T-helper 1 cell treated with Interleukin-12 subunit alpha and Interleukin-12 subunit beta and Interleukin-4 antibody, amounts not matched to agents 30 μg/mL and 1 μg/mL, for 36 hours (primary cell): ENCODE results near the gene GPT2.

Source experiments
- H3K27ac Mint-ChIP-seq: one replicate; pipeline ENCODE4 v1.8.0; 2021; ENCODE audit warnings: mild to moderate bottlenecking, mixed read lengths
- H3K27me3 Mint-ChIP-seq: one replicate; pipeline ENCODE4 v1.8.0; 2021; ENCODE audit warnings: low read depth, mixed read lengths
- H3K36me3 Mint-ChIP-seq: one replicate; pipeline ENCODE4 v1.8.0; 2021; ENCODE audit warnings: low read depth, mixed read lengths
- H3K4me1 Mint-ChIP-seq: one replicate; pipeline ENCODE4 v1.8.0; 2021; ENCODE audit warnings: low read depth, mixed read lengths
- H3K4me3 Mint-ChIP-seq: one replicate; pipeline ENCODE4 v1.8.0; 2021; ENCODE audit warnings: mild to moderate bottlenecking, moderate library complexity, mixed read lengths
- H3K9me3 Mint-ChIP-seq: one replicate; pipeline ENCODE4 v1.8.0; 2021; ENCODE audit warnings: mixed read lengths

The GPT2 gene

DNA sequence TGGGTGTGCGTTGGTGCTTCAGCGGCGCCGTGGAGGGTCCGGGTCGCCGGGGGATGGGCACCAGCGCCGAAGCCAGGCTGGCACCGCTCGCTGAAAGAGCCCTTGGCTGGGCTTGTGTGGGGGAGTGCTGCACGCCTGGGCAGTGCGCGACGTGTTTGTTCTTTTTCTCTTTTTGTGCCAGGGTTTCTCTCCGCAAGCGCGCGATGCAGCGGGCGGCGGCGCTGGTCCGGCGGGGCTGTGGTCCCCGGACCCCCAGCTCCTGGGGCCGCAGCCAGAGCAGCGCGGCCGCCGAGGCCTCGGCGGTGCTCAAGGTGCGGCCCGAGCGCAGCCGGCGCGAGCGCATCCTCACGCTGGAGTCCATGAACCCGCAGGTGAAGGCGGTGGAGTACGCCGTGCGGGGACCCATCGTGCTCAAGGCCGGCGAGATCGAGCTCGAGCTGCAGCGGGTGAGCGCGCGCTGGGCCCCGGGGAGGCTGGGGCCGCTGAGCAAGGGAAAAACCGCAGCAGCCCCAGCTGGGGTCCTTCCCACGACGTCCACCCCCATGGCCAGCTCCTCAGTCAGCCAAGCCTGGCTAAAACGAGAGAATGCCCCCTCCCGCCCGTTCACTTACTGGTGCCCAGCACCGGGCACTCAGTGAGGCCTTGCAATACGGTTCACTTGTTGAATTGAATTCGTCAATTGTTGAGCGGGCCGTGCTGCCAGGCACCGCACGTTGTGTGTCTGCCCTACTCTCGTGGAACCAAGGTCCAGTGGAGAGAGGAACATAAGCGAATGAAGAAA, 541 bp downstream of the GPT2 start:
- Mint-ChIP-seq H3K27me3 (peaks cover 22% of the 10 kb centered on the region), H3K27ac (peak overlapping the region; percentile 47), H3K9me3 (no peaks in the 10 kb centered on the region), H3K4me3 (peak overlapping the region; percentile 83), H3K4me1 (peaks cover 18% of the 10 kb centered on the region), H3K36me3 (no peaks in the 10 kb centered on the region)

DNA sequence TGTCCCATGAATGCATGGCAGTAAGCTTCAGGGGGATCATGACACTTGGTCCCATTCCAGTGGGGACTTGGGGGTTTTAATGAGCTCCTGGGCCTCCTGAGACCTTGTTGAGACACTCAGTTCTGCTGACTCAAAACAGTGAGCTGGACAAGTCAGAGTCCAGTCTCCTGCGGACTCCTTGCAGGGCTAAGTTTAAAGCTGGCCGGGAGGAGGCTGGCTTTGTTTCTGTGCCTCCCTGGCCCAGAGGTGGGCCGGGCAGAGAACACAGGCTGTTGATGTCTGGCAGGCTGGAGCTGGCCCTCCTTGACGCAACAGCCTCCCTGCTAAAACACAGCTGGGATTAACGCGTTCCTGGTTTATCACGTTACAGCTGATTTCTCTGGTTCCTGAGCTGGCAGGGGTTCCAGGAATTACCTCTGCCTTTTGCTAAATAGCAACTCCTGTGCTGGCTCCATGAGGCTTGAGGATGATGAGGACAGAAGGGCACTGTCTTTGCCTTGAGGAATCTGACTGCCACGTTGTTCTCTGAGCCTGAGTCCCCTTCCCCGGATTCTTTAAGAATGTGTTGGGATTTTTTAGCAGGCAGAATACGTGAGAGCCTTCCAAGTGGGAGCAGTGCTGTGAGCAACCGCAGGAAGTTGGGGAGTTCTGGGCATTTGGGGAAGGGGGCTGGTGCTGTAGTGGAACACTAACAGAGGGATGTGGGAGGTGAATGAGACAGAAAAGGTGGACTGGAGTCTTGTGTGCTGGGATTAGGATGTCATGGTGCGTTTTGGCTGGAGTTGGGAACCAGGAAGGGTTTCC, 2.0 kb downstream of the GPT2 start:
- H3K4me3 Mint-ChIP-seq, result peak overlapping the region; percentile 83
- H3K27ac Mint-ChIP-seq, result no peak overlapping the region
- peaks cover 12% of the 10 kb centered on the region for H3K27me3 Mint-ChIP-seq

DNA sequence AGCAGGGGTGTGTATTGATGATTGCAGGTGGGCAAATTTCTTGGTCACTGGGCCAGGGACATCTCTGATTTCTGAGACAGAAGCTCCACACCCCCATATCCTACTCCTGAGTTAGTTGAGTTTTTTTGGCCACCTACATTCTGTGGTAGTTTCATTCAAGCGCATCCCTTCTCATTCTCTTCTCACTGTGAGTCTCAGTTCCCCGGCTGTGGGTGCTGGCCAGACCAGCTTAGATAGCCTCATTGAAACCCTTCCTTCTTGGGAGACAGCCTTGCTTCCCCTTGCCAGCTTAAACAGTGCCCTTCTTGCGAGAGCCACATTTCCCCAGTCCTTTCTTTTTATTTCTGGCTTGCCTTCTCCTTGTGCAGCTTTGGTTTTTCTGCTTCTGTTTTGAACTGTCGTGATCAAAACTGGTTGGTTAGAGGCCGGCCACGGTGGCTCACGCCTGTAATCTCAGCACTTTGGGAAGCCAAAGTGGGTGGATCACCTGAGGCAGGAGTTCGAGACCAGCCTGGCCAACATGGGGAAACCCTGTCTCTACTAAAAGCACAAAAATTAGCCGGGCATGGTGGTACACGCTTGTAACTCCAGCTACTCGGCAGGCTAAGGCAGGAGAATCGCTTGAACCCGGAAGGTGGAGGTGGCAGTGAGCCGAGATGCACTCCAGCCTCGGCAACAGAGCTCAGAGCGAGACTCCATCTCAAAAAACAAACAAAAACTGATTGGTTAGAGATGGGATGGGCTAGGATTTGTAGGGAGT, 2.8 kb downstream of the GPT2 start:
- Mint-ChIP-seq H3K4me1 (peaks cover 18% of the 10 kb centered on the region), H3K27ac (no peak overlapping the region), H3K27me3 (peaks cover 12% of the 10 kb centered on the region), H3K36me3 (peaks cover under 1% of the 10 kb centered on the region), H3K4me3 (no peak overlapping the region), H3K9me3 (no peaks in the 10 kb centered on the region)

More for the DNA sequence above, 2.0 kb downstream of the GPT2 start:
- H3K4me1 Mint-ChIP-seq, result peaks cover 18% of the 10 kb centered on the region
- no peaks in the 10 kb centered on the region for H3K9me3 Mint-ChIP-seq
- no peaks in the 10 kb centered on the region for H3K36me3 Mint-ChIP-seq

DNA sequence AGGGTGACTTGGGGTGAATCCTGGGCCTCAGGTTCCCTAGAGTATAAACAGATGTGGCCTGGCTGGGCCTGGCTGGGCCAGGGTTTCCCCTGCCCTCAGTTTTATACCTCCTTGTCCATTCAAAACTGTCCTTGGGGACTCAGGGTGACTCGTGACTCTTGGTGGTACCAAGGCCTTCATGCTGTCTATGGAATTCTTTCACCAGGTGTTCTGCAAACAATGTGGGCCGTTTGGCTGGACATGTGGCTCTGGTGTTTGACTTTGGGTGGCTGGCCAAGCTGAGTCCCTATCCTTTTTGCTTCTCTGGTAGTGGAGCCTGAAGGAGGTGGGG, 3.3 kb downstream of the GPT2 start:
- Mint-ChIP-seq H3K4me1 (peaks cover 18% of the 10 kb centered on the region), H3K9me3 (no peaks in the 10 kb centered on the region), H3K36me3 (peaks cover 2% of the 10 kb centered on the region), H3K4me3 (no peak overlapping the region), H3K27me3 (peaks cover 8% of the 10 kb centered on the region), H3K27ac (no peak overlapping the region)

DNA sequence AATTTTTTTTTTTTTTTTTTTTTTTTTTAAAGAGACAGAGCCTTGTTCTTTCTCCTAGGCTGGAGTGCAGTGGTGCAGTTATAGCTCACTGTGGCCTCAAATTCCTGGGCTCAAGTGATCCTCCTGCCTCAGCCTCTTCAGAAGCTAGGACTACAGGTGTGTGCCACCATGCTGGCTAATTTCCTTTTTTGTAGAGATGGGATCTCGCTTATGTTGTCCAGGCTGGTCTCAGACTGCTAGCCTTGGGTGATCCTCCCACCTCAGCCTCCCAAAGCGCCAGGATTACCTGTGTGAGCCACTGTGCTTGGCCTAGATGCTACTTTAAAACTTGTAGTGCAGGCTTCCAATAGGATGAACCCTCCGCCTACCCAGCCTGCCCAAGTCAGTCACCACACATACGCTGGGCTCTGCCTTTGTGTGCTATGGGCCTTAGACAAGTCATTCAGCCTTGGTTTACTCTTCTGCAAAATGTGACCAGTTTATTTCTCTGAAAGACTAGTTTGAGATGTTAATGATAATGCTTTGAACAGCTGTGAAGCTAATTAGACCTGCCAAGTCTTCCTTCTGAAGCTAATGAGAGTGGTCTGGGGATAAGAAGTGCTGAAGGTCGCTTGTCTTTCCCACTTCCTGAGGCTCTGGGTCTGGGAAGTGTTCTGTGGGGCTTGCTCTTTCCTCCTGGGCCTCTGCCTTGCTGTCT, 5.2 kb downstream of the GPT2 start:
- Mint-ChIP-seq H3K36me3 (peaks cover 2% of the 10 kb centered on the region), H3K4me1 (peaks cover 12% of the 10 kb centered on the region), H3K4me3 (no peak overlapping the region), H3K9me3 (no peaks in the 10 kb centered on the region), H3K27ac (no peak overlapping the region), H3K27me3 (no peaks in the 10 kb centered on the region)

DNA sequence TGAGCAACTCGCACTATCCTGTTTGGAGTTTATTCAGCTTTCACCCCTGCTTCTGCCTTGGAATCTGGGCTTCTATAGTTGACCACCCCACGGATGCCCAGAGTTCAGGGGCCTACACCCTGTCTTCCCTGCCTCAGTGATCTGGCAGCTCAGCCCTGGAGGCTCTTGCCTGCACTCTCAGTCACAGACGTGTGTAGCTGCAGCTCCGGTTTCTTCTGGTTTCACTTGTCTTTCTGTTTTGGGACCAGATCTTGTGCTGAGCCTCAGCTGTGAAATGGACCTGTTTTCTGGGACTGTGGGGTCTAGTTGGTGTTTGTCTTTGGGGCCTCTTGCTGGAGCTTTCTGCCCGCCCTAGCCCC, 5.8 kb downstream of the GPT2 start:
- peaks cover 2% of the 10 kb centered on the region for H3K36me3 Mint-ChIP-seq
- no peaks in the 10 kb centered on the region for H3K9me3 Mint-ChIP-seq
- peaks cover 11% of the 10 kb centered on the region for H3K4me1 Mint-ChIP-seq
- no peaks in the 10 kb centered on the region for H3K27me3 Mint-ChIP-seq
- no peak overlapping the region for H3K27ac Mint-ChIP-seq
- H3K4me3 Mint-ChIP-seq, result no peak overlapping the region

DNA sequence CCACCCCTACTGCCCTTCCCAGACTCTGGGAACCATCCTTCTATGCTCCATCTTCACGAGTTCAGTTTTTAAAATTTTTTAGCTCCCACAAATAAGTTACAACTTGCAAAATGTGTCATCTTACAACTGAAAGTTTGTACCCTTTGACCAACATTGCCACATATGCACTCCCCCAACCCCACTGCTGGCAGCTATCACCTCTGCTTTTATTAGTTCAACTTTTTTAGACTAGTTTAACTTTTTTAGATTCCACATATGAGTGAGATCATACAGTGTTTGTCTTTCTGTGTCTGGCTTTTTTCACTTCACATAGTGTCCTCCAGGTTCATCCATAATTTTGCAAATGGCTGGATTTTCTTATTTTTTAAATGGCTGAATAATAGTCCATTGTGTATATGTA, 7.7 kb downstream of the GPT2 start:
- H3K36me3 Mint-ChIP-seq, result peaks cover 2% of the 10 kb centered on the region
- no peak overlapping the region for H3K27ac Mint-ChIP-seq
- H3K27me3 Mint-ChIP-seq, result no peaks in the 10 kb centered on the region
- no peaks in the 10 kb centered on the region for H3K9me3 Mint-ChIP-seq
- H3K4me1 Mint-ChIP-seq, result no peaks in the 10 kb centered on the region
- no peak overlapping the region for H3K4me3 Mint-ChIP-seq

DNA sequence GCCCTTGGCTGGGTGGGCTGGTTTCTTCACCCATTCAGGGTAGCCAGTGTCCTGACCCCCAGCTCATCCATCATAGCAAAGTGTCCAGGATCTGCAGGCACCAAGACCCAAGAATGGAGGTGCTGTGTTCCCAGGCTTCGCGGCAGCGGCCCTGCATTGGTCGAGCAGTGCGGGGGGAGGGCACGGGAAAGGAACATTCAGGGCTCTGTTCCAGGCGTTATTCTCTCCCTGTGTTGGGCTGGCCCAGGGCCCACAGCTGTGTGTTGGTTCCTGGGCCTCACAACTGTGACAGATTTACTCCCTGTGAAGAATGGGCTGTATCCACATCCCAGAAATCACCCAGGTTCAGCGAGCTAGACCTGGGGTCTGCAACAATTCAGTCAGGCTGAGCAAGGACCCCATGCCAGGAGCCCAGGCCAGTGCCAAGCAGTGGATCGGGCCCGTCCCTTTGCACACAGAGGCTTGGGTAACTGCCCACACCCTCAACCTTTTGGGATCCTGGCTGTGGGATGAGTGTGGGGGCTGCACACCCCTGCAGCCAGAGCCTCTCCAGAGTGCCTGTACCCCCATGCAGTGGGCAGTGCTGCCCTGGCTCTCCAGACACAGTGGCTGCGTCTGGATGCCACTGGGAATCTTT, 10.0 kb downstream of the GPT2 start:
- H3K36me3 Mint-ChIP-seq, result peaks cover 2% of the 10 kb centered on the region
- no peak overlapping the region for H3K4me3 Mint-ChIP-seq
- no peaks in the 10 kb centered on the region for H3K4me1 Mint-ChIP-seq
- H3K27me3 Mint-ChIP-seq, result no peaks in the 10 kb centered on the region
- no peak overlapping the region for H3K27ac Mint-ChIP-seq
- no peaks in the 10 kb centered on the region for H3K9me3 Mint-ChIP-seq

DNA sequence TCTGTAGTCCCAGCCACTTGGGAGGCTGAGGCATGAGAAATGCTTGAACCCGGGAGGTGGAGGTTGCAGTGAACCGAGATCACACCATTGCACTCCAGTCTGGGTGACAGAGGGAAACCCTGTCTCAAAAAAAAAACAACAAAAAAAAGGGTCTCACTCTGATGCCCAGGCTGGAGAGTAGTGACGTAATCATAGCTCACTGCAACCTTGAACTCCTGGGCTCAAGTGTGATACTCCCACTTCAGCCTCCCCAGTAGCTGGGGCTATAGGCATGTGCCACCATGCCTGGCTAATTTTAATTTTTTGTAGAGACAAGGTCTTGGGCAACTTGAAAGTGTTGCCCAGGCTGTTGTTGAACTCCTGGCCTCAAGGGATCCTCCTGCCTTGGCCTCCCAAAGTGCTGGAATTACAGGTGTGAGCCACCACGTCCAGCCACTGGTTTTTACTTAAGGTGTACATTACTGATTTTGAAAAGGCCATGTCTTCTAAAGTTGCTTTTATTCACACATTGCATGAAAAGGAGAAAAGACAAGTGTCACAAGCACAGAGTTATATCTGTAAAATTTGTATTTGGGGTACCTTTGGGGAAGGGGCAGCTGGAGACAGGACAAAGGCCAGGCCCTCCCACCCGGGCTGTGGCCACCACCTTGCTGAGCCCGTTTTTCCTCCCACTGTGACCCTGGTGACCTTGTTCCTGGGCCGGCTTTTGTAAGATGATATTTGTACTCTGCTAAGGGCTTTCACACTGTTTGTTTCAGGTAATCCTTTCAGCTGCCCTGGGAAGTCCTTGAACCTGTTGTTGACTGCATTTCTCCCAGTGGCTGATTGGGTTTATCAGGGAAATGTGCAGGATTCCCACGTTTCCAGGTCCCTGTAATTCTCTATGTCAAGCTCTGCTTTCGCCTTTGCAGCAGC, 11.5 kb downstream of the GPT2 start:
- Mint-ChIP-seq H3K27me3 (no peaks in the 10 kb centered on the region), H3K4me3 (no peak overlapping the region), H3K4me1 (no peaks in the 10 kb centered on the region), H3K36me3 (peaks cover 2% of the 10 kb centered on the region), H3K9me3 (no peaks in the 10 kb centered on the region), H3K27ac (no peak overlapping the region)

DNA sequence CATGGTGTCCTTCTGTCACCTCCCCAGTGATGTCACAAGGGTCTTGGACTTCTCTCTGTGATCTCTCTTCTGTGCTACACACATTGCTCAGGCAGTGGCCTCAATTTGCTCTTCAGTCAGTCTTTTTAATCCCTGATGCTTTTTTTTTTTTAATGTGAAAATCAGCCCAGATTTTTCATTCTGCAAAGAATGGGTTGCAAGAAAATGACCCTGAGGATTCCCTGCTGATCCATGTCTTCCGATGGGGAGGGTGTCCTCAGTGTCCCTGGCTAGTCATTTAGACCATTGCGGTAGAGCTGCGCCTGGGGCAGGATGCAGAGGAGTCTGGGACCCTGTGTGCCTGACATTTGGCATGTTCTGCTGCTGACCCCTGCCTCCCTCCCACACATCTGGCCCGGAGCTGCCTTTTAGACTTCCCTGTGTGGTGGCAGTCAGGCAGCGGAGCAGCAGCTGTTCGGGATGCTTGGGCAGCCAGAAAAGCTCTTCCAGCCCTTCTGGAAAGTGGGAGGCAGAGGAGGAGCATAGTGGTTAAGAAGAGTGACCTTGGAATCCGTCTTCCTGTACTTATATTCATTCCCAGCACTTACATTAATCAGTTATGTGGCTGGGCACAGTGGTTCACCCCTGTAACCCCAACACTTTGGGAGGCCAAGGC, 12.3 kb downstream of the GPT2 start:
- Mint-ChIP-seq H3K4me1 (no peaks in the 10 kb centered on the region), H3K4me3 (no peak overlapping the region), H3K9me3 (no peaks in the 10 kb centered on the region), H3K27ac (no peak overlapping the region), H3K36me3 (peaks cover 2% of the 10 kb centered on the region), H3K27me3 (no peaks in the 10 kb centered on the region)

DNA sequence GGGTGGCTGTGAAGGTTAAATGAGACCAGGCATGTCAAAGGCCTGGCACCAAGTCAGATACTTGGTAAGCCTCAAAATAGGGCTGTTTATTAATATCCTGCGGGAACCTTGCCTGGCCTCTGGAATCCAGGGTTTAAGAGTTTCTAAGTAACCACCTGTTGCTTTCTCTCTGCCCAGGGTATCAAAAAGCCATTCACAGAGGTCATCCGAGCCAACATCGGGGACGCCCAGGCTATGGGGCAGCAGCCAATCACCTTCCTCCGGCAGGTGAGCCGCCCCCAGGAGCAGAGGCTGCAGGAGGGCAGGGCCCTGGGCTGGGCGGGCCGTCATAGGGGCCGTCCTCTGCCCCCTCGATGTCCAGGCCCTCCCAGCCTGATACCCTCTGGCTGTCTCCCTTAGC, 13.3 kb downstream of the GPT2 start:
- Mint-ChIP-seq H3K36me3 (no peaks in the 10 kb centered on the region), H3K4me1 (no peaks in the 10 kb centered on the region), H3K27me3 (no peaks in the 10 kb centered on the region), H3K4me3 (no peak overlapping the region), H3K27ac (no peak overlapping the region), H3K9me3 (no peaks in the 10 kb centered on the region)

DNA sequence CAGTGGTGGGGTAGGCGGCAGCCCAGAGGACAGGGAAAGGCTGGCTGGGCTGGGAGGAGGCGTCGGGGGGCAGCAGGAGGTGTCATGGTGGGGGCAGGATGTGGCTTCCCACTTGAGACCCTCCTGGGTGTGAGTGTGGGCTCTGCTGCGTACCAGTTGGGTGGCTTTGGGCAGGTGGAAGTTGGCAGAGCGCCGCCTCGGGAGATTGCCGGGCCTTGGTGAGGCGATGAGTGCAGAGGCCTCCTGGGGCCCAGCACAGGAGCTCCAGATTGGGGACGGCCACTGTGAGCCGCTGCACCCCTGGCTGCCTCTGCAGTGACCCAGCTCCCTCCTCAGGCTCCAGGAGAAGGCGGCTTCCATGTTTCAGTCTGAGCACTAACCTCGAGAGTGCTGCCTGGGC, 13.8 kb downstream of the GPT2 start:
- Mint-ChIP-seq H3K27me3 (no peaks in the 10 kb centered on the region), H3K4me1 (no peaks in the 10 kb centered on the region), H3K27ac (no peak overlapping the region), H3K36me3 (no peaks in the 10 kb centered on the region), H3K9me3 (no peaks in the 10 kb centered on the region), H3K4me3 (no peak overlapping the region)
